K562 (cell line): ENCODE measurements around the gene ZMIZ1. TPM values are rescaled to one million over a fixed set of nuclear protein-coding genes. Genes with fewer than 3 reads are reported as not detected.

Experiments used
- CXXC5 ChIP-seq: fragments of 250-450 bp; sonication (Bioruptor Pico); IDR thresholded peaks from 2 replicates; pipeline ENCODE4 v1.8.0; 2022; ENCODE audit warnings: inconsistent platforms, mild to moderate bottlenecking, moderate library complexity
- DPF2 ChIP-seq: fragments of 450-650 bp; IDR thresholded peaks from 2 replicates; pipeline ENCODE4 v1.6.1; 2016
- EP300 ChIP-seq: IDR thresholded peaks from 2 replicates; pipeline ENCODE4 v1.6.1; 2012; ENCODE audit warnings: low read length, improper control_type of control experiment
- ESRRA ChIP-seq: fragments of 450-650 bp; IDR thresholded peaks from 2 replicates; pipeline ENCODE4 v1.6.1; 2014; ENCODE audit warnings: low read depth, mild to moderate bottlenecking, moderate library complexity, borderline replicate concordance
- HDAC2 ChIP-seq: fragments of 450-650 bp; IDR thresholded peaks from 2 replicates; pipeline ENCODE4 v1.6.1; 2016; ENCODE audit warnings: mild to moderate bottlenecking
- JUND ChIP-seq, 2 experiments: IDR thresholded peaks; 2 replicates in 1 of 2; 3 replicates in 1 of 2; pipeline ENCODE4 v1.6.1; 2011; ENCODE audit warnings: borderline replicate concordance in 2 of 2, low read depth in 2 of 2, low read length in 2 of 2, improper control_type of control experiment in 1 of 2, missing biosample characterization in 1 of 2, missing genetic modification characterization in 1 of 2, missing genetic modification reagents in 1 of 2
- MAZ ChIP-seq, 2 experiments: fragments of 450-650 bp in 1 of 2; sonication (generic) in 1 of 2; formaldehyde crosslinking; IDR thresholded peaks in 1 of 2; conservative IDR thresholded peaks in 1 of 2; 2 replicates each; pipeline versions ENCODE4 v1.4.0 to v1.5.0; 2020; ENCODE audit warnings: mild to moderate bottlenecking in 1 of 2, missing genetic modification reagents in 1 of 2
- NFE2 ChIP-seq: IDR thresholded peaks from 2 replicates; pipeline ENCODE4 v1.6.1; 2014; ENCODE audit warnings: antibody characterized with exemption, low read depth
- NR2C1 ChIP-seq, 2 experiments: fragments of 450-650 bp; IDR thresholded peaks; 2 replicates each; pipeline ENCODE4 v1.6.1; 2017; ENCODE audit warnings: mild to moderate bottlenecking in 2 of 2, antibody characterized with exemption in 1 of 2, inconsistent platforms in 1 of 2, missing compliant biosample characterization in 1 of 2, missing genetic modification characterization in 1 of 2
- NR2C2 ChIP-seq, 2 experiments: fragments of 200-800 bp in 1 of 2; sonication (Bioruptor generic) in 1 of 2; sonication (generic) in 1 of 2; formaldehyde crosslinking in 1 of 2; IDR thresholded peaks; 2 replicates each; pipeline versions ENCODE4 v1.6.1 to v1.8.0; 2016 to 2022; ENCODE audit warnings: mild to moderate bottlenecking in 1 of 2, missing compliant biosample characterization in 1 of 2, missing genetic modification characterization in 1 of 2, missing genetic modification reagents in 1 of 2
- RCOR1 ChIP-seq, 2 experiments: IDR thresholded peaks; 2 replicates each; pipeline ENCODE4 v1.6.1; 2012; ENCODE audit warnings: low read depth in 2 of 2, low read length in 2 of 2, borderline replicate concordance in 1 of 2, improper control_type of control experiment in 1 of 2
- SMAD4 ChIP-seq: fragments of 250-450 bp; sonication (Bioruptor Pico); conservative IDR thresholded peaks from 2 replicates; pipeline ENCODE4 v1.8.0; 2021; ENCODE audit warnings: inconsistent platforms, mild to moderate bottlenecking, moderate library complexity
- SOX6 ChIP-seq: fragments of 450-650 bp; IDR thresholded peaks from 2 replicates; pipeline ENCODE4 v1.6.1; 2014; ENCODE audit warnings: mild to moderate bottlenecking
- SRF ChIP-seq, 2 experiments: fragments of 250-450, 450-650 bp in 1 of 2; sonication (Bioruptor Pico) in 1 of 2; sonication (generic) in 1 of 2; formaldehyde crosslinking; IDR thresholded peaks; 2 replicates each; pipeline versions ENCODE4 v1.5.0 to v1.5.1; 2020 to 2022; ENCODE audit warnings: mild to moderate bottlenecking in 1 of 2, missing genetic modification reagents in 1 of 2
- ZBTB7A ChIP-seq: IDR thresholded peaks from 2 replicates; pipeline ENCODE4 v1.6.1; 2011; ENCODE audit warnings: low read depth, mild to moderate bottlenecking, low read length, moderate library complexity, borderline replicate concordance; ENCODE audit not compliant: control insufficient read depth
- polyA plus RNA-seq, 8 experiments: library from polyadenylated mRNA; depleted of rRNA in 4 of 8; stranded (reverse) in 5 of 8; unstranded in 3 of 8; fragments of >200 nt; fragmentation: Nextera tagmentation in 2 of 8; fragmentation: Illumina TruSeq in 1 of 8; extraction: Ambion mirVana in 2 of 8; extraction: Trizol in 1 of 8; gene quantifications; 2 replicates each; pipeline versions ENCODE4 v1.2.1 to v1.2.3, GENCODE V29; 2011 to 2014; ENCODE audit warnings: inconsistent platforms in 1 of 8, missing spikeins in 1 of 8
- total RNA-seq, 7 experiments: library from RNA; depleted of rRNA in 6 of 7; stranded (reverse); fragments of >200 nt in 6 of 7; fragmentation: Illumina TruSeq in 2 of 7; extraction: Trizol in 2 of 7; gene quantifications; 2 replicates each; pipeline versions ENCODE4 v1.2.1 to v1.2.3, GENCODE V29; 2011 to 2021; ENCODE audit warnings: low replicate concordance in 1 of 7
- TF ChIP-seq, protein P1 (sequence below): sonication (generic); IDR thresholded peaks from 2 replicates; pipeline ENCODE4 v1.6.1; 2016
- TF ChIP-seq, protein P2 (sequence below): sonication (generic); formaldehyde crosslinking; IDR thresholded peaks from 2 replicates; pipeline ENCODE4 v1.8.0; 2022; ENCODE audit warnings: mild to moderate bottlenecking, missing genetic modification reagents
- TF ChIP-seq, protein P3 (sequence below): fragments of 200-800 bp; sonication (Bioruptor generic); IDR thresholded peaks from 2 replicates; pipeline ENCODE4 v1.6.1; 2017; ENCODE audit warnings: missing genetic modification characterization, missing compliant biosample characterization

ZMIZ1 gene
- total and polyA plus RNA-seq, 9 of the 15 experiments (the other 6 are each of a cell fraction or from before 2014, with no cell fraction given), result 1.0 to 37.3 (median 4.3) TPM

DNA sequence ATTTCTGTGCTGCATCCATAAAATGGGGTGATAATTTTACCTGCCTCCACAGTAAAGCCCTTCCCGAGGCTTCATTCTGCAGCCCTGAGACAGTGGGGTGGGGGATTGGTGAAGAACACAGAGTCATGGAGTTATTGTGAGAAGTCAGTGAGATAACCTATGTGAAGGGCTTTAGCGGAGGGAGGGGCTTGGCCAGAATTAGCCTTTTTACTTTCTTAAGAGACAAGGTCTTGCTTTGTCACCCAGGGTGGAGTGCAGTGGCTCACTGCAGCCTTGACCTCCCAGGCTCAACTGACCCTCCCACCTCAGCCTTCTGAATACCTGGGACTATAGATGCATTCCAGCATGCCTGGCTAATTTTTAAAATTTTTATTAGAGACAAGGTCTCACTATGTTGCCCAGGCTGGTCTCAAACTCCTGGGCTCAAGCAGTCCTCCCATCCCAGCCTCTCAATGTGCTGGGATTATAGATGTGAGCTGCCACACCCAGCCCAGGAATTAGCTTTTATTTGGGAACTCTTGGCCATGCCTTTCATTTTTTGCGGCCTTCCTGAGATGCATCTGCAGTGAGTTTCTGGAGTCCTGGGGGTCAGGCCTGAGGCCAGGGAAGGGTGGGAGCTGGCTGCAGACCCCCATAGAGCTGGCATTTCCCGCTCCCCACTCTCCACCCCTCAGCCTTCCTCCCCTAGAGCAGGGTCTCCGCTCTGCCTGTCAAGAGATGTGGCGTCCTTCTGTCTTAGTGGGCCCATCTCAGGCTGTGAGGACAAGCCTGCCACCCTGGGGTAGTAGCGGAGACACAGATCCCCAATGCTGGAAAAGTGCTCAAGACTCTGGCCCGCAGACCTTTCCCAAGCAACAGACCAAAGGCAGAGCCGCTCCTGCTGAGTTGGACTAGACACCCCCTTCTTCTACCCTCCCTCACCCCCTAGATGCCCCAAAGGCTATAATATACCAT lies 77.0 kb downstream of the ZMIZ1 start (continued):
- 0 out of 4 replicates have a peak, but pooled peaks of 1 of the 2 experiments have one; percentile 23 for TF ChIP-seq MAZ (CRISPR knock-in tag; conservative IDR thresholded peaks at IDR 0.05 in 1 of 2, IDR thresholded peaks at IDR 0.05 in 1 of 2)
- TF ChIP-seq SMAD4, result 0 out of 2 replicates have a peak, but pooled peaks have one; percentile 20
- TF ChIP-seq, protein P1, sequence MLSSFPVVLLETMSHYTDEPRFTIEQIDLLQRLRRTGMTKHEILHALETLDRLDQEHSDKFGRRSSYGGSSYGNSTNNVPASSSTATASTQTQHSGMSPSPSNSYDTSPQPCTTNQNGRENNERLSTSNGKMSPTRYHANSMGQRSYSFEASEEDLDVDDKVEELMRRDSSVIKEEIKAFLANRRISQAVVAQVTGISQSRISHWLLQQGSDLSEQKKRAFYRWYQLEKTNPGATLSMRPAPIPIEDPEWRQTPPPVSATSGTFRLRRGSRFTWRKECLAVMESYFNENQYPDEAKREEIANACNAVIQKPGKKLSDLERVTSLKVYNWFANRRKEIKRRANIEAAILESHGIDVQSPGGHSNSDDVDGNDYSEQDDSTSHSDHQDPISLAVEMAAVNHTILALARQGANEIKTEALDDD, result peak; percentile 70; the same call in 1 of the 2 replicates
- TF ChIP-seq HDAC2, result 0 out of 2 replicates have a peak, but pooled peaks have one; percentile 46
- peak; percentile 29; the same call in 1 of the 2 replicates for TF ChIP-seq SOX6
- TF ChIP-seq NFE2, result peak; percentile 77
- peak; percentile 35; the same call in 1 of the 2 replicates for TF ChIP-seq DPF2
- peak; percentile 44; the same call in 1 of the 2 replicates for TF ChIP-seq ESRRA
- TF ChIP-seq ZBTB7A, result peak; percentile 20; the same call in 1 of the 2 replicates
- TF ChIP-seq, protein P2, sequence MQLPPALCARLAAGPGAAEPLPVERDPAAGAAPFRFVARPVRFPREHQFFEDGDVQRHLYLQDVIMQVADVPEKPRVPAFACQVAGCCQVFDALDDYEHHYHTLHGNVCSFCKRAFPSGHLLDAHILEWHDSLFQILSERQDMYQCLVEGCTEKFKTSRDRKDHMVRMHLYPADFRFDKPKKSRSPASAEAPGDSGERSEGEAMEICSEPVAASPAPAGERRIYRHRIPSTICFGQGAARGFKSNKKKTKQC, result no peak
- TF ChIP-seq NR2C1 (IDR thresholded peaks at IDR 0.05), result no peak
- TF ChIP-seq NR2C1 (tag; IDR thresholded peaks at IDR 0.05), result peak; percentile 26; the same call in 1 of the 2 replicates
- TF ChIP-seq CXXC5 (CRISPR knock-in tag), result 0 out of 2 replicates have a peak, but pooled peaks have one; percentile 17
- peak; percentile 44; the same call in 1 of the 2 replicates for TF ChIP-seq EP300
- TF ChIP-seq SRF (CRISPR knock-in tag; IDR thresholded peaks at IDR 0.05), result peak in 1 of 2 experiments; percentile 74; a peak in 1 of 4 replicates
- 0 out of 2 replicates have a peak, but pooled peaks have one; percentile 10 for TF ChIP-seq JUND (IDR thresholded peaks at IDR 0.05; ENCODE audit: borderline replicate concordance, low read depth, low read length)
- TF ChIP-seq JUND (tag; IDR thresholded peaks at IDR 0.05; ENCODE audit: borderline replicate concordance, low read depth, low read length), result no peak; the same call in 2 of the 3 replicates
- TF ChIP-seq NR2C2 (CRISPR knock-in tag; IDR thresholded peaks at IDR 0.05), result no peak
- TF ChIP-seq NR2C2 (tag; IDR thresholded peaks at IDR 0.05), result peak; percentile 17; the same call in 1 of the 2 replicates
- peak in 1 of 2 experiments; percentile 59; a peak in 2 of 4 replicates for TF ChIP-seq RCOR1 (IDR thresholded peaks at IDR 0.05; ENCODE audit: borderline replicate concordance in 1 of 2, low read depth in 2 of 2, low read length in 2 of 2)
- TF ChIP-seq, protein P3, sequence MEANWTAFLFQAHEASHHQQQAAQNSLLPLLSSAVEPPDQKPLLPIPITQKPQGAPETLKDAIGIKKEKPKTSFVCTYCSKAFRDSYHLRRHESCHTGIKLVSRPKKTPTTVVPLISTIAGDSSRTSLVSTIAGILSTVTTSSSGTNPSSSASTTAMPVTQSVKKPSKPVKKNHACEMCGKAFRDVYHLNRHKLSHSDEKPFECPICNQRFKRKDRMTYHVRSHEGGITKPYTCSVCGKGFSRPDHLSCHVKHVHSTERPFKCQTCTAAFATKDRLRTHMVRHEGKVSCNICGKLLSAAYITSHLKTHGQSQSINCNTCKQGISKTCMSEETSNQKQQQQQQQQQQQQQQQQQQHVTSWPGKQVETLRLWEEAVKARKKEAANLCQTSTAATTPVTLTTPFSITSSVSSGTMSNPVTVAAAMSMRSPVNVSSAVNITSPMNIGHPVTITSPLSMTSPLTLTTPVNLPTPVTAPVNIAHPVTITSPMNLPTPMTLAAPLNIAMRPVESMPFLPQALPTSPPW, result peak; percentile 39; the same call in 1 of the 2 replicates
